ENCODE measurements around the gene SPATA31D3.
"Not testable (repeated sequence)": the region's sequence is repeated elsewhere in the genome, so short reads cannot be mapped to it uniquely, and the experiment has no call there.

The SPATA31D3 gene

DNA sequence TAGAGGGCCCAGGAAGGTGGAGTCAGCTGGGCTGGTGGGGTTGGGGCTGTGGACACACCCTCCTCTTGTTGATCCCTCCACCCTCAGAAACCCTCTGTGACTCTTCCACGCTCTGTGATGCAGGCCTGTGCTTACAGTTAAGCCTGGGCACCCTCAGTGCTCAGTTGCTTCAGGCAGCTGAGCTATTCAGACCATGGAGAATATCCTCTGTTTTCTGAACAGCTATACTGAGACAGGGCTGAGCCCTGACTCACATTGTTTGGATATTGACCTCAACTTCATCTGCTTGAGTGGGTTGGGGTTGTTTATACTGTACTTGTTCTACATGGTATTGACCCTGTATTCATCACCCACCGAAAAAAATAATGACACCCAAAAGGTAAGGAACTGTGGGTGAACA, at the start of gene SPATA31D3:
Gene SPATA31D3 (plus strand): TSS at position 108 of the 400 bp plus-strand sequence. CDS start 86 bp downstream, at position 194.
- not testable (repeated sequence) for DNase-seq (ENCODE audit: low read depth in 2 of 2)

DNA sequence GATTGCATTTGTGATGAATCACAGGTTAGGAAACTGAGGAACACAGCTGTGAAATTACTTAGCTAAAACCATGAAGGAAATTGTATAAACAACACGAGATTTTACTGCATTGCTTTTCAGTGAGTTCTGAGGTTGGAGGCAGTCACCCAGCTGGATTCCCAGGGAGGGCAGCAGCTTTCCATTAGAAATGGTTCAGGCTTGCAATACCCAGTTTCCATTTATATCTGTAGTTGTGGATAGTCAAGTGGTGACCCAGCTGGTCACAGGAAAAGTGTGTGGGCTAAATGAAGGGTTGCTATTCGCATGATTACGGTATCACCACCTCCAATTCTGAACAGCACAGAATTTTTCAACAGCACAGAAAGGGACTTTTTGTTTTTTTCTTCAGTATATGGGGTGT, 49.4 kb upstream of the SPATA31D3 start:
- no peak for DNase-seq (ENCODE audit: low read depth in 2 of 2)

DNA sequence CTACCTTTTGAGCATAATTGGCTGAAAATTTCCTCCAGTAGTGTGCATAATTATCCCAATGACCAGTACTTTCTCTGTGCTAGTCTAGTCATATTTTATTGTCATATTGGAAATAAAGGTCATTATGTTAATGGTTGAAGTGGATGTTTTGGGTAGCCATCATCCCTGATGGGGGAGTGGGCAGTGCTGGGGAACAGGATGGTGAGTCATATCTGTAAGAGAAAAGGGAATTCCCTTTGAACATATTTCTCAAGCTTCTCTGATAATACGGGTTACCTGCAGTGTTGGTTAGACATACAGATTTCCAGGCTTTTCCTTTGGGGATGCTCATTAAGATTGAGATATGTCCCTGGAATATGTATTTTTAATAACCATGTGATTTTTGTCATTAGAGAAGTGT, 48.4 kb upstream of the SPATA31D3 start:
- DNase-seq (ENCODE audit: low read depth in 2 of 2): no peak

DNA sequence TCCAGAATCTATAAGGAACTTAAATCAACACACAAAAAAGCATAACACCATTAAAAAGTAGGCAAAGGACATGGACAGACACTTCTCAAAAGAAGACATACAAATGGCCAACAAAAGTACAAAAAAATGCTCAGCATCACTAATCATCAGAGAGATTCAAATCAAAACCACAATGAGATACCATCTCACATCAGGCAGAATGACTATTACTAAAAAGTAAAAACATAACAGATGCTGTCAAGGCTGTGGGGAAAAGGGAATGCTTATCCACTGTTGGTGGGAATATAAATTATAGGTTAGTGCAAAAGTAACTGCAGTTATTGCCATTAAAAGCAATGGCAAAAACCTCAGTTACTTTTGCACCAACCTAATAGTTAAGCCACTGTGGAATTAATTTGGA, 47.2 kb upstream of the SPATA31D3 start:
- DNase-seq (ENCODE audit: low read depth in 2 of 2): no peak

DNA sequence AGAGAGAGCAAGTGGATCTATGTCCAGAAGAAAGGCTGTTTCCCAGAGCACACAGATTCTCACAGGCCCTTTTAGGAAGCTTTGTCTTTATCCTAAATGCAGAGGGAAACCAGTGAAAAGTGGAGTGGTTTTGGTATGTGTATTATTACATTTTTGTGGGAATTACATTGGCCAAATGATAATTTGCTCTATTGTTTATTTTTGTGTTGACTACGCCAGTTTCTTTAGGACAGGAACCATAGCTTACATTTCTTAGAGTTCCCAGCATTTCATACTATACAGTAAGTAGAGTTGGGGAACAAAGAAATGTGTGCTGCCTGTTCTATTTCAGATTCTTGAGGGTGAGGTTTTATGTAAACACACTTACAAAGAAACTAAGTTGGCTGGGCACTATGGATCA, 44.4 kb upstream of the SPATA31D3 start:
- DNase-seq (ENCODE audit: low read depth in 2 of 2): no peak

DNA sequence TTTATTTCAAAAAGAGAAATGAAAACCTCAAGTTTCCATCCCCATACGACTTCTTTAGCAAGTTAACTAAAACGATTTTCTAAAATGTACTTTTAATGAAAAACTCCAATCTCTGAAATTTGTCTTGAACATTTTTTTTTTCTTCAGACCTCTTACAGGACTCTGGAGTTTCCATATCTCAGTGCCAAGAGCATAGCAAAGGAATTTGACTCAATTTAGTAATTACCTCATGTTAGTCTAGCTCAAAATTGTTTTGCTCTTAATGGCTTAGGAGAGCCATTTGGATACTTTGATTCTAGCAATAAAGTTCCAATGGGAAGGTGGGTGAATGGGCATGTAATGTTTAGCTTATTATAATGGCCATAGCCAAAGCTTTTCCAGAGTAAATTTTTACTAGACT, 41.1 kb upstream of the SPATA31D3 start:
- DNase-seq (ENCODE audit: low read depth in 2 of 2): no peak

DNA sequence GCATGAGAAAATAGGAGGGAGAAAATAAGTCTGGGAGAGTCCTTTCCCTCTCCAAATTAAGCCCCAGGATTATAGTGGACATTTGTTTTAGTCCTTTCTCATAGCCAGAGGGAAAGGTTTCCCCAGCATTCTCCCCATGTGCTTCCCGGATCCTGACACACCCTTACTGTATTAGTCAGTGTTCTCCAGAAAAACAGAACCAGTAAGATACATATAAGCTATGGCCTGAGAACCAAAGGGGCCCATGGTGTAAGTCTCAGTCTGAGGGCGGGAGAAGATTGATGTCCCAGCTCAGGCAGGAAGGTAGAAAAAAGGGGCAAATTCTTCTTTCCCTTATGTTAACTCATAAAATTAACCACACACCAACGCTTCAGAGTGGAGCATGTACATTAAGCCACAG, 40.7 kb upstream of the SPATA31D3 start:
- DNase-seq (ENCODE audit: low read depth in 2 of 2): no peak

DNA sequence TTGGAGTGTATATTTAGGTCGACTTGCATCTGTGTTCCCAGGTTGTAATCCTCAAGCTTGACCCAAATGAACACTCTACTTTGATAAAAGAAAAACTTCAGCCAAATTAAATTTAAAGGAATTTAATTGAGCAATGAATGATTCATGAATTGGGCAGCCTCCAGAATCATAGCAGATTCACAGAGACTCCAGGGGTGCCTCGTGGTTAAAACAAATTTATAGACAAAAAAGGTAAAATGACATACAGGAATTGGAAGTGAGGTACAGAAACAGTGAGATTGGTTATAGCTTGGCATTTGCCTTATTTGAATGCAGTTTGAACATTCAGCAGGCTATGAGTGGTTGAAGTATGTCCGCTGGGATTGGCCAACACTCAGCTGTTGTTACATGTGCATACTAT, 36.6 kb upstream of the SPATA31D3 start:
- no peak for DNase-seq (ENCODE audit: low read depth in 2 of 2)

DNA sequence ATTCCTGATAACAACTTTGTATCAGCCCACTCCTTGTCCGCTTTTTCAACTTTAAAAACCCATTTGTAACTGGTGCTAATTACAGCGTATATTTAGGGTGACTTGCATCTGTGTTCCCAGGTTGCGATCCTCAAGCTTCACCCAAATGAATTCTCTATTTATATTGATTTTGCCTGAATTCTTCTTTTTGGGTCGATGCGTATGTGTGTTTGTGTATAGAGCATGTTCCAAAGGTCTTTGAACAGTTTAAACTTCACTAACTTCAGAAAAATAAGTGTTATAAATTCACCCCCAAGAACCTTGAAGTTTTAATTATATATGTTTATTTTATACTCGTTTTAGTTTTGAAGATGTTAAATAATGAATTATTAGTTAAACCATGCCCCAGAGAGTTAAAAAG, 31.2 kb upstream of the SPATA31D3 start:
- no peak for DNase-seq (ENCODE audit: low read depth in 2 of 2)

DNA sequence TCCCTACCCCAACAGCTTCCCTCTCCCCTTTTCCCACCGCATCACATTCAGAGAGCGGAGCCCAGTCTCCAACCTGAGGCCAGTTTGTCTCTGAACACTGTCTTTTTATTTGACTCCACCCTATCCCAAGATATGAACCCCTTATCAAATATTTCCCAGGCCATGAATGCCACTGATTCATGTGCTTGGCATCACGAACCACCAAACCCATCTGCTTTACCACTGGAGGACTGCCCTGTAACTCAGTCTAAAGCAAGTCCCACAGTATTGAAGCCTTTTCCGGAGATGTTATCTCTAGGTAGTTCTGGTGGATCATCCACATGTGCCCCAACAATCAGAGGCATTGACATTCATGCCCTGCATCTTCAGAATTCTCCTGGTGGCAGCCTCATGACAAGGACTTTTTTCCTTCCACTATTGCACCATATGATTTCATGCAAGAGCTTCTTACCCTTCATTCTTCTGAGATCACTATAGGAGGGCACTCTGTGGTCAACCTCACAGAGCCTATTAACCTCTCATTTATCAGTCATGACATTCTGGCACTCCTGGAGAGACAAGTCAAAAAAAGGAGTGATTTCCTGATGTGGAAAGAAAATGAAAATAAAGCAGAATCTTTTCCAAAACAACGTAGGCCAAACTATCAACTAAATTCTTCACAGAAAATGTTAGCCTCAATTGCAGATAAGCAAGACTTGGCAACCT, 27.3 kb upstream of the SPATA31D3 start:
- no peak for DNase-seq (ENCODE audit: low read depth in 2 of 2)

DNA sequence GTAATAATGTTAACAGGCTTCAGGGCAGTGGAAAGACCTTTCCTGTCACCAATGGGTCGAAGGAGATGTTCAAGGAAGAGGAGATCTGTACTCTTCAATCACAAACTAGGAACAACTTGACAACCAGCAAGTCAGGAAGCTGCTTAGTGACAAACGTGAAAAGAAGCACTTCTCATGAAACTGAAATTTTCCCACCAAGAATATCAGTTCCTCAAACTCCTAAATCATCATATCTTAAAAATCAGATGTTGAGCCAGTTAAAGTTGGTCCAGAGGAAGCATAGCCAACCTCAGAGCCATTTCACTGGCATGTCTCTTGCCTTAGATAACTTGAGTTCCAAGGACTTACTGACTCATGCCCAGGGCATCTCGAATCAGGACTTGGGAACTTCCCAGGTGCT, 24.8 kb upstream of the SPATA31D3 start:
- DNase-seq (ENCODE audit: low read depth in 2 of 2): not testable (repeated sequence)

DNA sequence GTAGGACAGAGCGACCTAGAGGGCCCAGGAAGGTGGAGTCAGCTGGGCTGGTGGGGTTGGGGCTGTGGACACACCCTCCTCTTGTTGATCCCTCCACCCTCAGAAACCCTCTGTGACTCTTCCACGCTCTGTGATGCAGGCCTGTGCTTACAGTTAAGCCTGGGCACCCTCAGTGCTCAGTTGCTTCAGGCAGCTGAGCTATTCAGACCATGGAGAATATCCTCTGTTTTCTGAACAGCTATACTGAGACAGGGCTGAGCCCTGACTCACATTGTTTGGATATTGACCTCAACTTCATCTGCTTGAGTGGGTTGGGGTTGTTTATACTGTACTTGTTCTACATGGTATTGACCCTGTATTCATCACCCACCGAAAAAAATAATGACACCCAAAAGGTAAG, 15.0 kb upstream of the SPATA31D3 start, which contains the start of gene SPATA31D4:
Gene SPATA31D4 (plus strand): TSS at position 124 of the 400 bp plus-strand sequence. CDS start 86 bp downstream, at position 210.
- DNase-seq (ENCODE audit: low read depth in 2 of 2): not testable (repeated sequence)

DNA sequence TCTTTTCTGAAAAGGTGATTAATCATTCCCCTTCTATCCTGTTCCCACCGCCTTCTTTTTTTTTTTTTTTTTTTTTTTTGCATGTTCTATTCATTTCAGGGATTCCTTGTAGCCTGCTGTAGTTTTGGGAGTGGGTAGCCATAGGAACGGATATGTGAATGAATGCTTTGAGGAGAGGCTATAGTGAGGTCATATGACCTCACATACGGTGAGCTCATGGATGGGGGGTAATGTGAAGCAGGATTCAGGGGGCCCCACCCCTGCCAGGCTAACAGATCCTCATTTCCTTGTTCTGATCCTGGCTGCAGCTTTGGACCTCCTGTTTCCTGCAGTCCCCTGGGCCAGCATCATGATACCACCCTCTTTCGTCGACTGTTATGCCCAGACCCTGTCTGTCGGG, 13.2 kb upstream of the SPATA31D3 start:
- not testable (repeated sequence) for DNase-seq (ENCODE audit: low read depth in 2 of 2)

DNA sequence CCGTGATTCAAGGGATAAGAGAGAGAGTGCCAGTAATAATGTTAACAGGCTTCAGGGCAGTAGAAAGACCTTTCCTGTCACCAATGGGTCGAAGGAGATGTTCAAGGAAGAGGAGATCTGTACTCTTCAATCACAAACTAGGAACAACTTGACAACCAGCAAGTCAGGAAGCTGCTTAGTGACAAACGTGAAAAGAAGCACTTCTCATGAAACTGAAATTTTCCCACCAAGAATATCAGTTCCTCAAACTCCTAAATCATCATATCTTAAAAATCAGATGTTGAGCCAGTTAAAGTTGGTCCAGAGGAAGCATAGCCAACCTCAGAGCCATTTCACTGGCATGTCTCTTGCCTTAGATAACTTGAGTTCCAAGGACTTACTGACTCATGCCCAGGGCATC, 9.8 kb upstream of the SPATA31D3 start:
- not testable (repeated sequence) for DNase-seq (ENCODE audit: low read depth in 2 of 2)

DNA sequence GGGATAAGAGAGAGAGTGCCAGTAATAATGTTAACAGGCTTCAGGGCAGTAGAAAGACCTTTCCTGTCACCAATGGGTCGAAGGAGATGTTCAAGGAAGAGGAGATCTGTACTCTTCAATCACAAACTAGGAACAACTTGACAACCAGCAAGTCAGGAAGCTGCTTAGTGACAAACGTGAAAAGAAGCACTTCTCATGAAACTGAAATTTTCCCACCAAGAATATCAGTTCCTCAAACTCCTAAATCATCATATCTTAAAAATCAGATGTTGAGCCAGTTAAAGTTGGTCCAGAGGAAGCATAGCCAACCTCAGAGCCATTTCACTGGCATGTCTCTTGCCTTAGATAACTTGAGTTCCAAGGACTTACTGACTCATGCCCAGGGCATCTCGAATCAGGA, 5.3 kb downstream of the SPATA31D3 start:
- DNase-seq (ENCODE audit: low read depth in 2 of 2): not testable (repeated sequence)

DNA sequence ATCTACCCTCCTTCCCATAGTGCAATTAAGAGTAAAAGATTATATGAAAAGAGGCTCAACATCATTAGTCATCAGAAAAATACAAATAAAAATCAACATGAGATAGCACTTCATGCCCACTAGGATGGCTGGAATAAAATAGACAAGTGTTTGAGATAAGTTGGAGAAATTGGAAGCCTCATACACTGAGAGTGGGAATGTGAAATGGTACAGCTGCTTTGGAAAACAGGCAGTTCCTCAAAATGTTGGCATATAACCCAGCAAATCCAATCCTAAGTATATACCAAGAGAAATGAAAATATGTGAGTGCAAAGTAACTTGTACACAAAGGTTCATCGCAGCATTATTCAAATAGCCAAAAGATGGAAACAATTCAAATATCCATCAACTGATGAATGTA, 9.8 kb downstream of the SPATA31D3 start:
- DNase-seq (ENCODE audit: low read depth in 2 of 2): no peak

DNA sequence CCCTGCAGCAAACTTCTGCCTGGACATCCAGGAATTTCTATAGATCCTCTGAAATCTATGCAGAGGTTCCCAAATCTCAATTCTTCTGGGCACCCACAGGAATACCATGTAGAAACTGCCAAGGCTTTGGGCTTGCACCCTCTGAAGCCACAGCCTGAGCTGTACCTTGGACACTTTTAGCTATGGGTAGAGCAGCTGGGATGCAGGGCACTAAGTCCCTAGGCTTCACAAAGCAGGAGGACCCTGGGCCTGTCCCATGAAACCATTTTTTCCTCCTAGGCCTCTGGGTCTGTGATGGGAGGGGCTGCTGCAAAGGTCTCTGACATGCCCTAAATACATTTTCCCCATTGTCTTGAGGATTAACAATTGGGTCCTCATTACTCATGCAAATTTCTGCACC, 12.3 kb downstream of the SPATA31D3 start:
- no peak for DNase-seq (ENCODE audit: low read depth in 2 of 2)

DNA sequence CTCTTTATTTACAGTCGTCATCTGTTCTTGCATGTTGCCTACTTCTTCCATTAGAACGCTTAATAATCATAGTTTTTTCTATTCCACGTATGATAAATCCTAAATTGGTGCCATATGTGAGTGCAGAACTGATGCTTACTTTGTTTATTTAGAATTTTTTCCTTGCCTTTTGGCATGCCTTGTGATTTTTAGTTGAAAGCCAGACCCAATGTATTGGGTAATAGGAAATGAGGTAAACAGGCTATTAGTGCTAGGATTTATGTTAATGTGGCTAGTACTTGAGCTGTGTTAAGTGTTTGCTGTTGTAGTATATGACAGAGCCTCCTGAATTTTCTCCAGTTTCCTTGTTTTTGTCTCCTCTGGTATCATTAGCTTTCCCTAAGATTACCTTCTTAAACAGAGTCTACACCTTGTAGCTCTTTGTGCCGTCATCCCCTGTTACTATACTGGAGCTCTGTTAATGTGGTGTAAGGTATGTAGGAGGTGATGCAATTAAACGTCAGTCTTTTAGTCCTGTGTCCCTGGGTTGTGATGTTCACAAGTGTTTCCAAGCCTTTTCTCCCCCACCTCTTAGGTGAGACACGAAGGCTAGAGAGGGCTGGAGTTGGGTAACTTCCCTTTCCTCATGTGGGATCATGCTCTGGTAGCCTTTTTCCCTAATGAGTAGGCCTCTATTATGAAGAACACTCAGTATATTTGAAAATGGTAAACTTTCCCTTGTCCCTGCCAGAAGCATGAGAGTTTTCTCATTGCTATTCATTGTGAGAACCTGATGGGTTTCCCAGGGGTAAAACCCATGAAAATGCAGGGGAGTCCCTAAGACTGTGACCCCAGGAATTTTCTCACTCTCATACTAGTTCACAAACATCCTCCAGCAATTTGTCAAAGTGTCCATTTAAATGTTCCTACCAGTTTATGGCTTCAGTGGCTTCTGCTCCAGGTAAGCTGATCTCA, 21.2 kb downstream of the SPATA31D3 start:
- DNase-seq (ENCODE audit: low read depth in 2 of 2): no peak

DNA sequence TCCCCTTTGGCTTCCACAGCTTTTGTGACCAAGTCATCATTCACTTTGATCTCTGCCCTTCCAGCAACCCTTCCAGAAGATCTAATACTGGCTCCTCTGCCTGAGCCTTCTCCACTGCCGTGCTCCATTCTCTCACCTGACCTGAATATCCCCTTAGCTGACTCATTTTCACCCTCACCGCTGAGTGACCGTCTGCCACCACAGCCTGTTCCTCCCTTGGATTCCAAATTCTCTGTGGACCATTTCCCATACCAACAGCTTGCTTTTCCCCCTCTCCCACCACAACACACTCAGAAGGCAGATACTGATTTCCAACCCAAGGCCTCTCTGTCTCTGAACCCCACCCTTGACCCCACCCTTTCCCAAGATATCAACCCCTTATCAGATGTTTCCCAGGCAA, 24.7 kb downstream of the SPATA31D3 start:
- DNase-seq (ENCODE audit: low read depth in 2 of 2): no peak

DNA sequence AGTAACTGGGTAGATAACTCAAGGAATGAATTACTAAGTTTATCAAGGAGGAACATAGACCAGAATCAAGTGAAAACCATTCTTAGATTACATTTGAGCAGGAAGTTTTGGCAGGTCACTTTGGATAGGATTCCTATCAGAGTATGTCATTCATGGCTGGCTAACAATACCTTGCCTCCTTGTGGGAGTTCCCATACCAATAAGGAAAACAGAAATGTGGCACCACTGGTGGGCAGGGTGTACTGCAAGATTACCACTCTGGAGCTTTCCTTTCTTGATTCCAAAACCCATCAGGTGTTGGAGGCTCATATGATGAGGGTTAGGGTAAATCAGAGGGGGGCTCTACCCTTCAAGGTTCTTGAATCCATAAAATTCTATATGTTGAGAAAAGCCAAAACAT, 26.7 kb downstream of the SPATA31D3 start:
- no peak for DNase-seq (ENCODE audit: low read depth in 2 of 2)

DNA sequence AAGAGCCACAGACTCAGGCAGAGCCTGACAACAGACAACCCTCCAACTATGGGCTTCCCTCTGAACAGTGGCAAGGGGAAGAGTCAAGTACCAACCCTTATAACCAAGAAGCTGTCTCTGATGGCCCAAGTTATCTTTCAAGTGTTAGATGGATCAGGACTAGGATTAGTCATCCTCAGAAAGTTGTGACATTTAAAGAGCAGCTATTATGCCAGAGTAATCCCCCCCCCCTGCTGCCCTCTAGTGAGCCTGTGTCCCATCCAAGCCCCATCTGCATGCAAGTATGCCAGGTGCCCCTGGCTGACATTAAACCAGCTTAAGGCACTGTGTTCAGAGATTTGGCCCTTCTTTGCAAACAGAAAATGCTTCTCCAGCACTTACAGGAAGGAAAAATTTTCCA, 28.4 kb downstream of the SPATA31D3 start:
- DNase-seq (ENCODE audit: low read depth in 2 of 2): no peak

DNA sequence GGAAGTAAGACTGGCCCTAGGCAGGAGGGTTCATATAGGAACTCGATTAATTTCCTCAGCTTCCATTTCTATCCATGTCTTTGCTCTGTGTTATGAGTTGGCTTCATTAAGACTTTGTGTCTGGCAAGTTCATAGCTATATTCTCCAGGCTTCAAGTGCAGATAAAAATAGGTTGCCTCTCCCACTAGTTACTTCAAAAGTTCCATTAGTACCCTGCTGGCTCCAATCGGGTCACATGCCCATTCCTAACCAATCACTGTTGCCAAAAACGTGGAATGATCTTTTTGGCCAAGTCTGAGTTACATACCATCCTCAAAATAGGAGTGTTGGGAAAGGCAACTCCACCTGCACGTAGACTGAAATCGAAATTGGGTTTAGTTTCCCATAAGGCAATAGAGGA, 31.5 kb downstream of the SPATA31D3 start:
- no peak for DNase-seq (ENCODE audit: low read depth in 2 of 2)

DNA sequence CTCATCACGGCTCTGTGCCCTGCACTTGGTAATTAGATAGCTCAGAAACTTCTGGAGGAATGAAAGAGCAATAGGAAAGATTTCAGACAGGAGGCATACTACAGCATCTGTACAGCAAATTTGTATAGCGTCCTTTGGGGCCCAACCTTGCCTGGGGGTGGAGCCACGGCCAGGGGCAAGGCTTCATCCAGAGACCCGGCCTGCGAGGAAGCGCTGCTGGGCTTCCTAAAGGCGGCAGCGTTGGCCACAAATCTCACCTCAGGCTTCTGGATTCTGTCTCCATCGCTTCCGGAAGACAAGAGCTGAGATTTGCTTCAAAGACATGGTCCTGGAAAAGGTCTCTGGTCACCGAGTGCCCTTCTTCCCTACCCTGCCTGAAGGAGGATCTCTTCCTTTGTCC, 33.1 kb downstream of the SPATA31D3 start:
- DNase-seq (ENCODE audit: low read depth in 2 of 2): no peak

All from stimulated activated CD4-positive, alpha-beta T cell treated with anti-CD3 and anti-CD28 coated beads, Interleukin-1b, Interleukin-23, amount 100 ng/mL, for 4 hours (primary cell).